Measurements from ENCODE around the gene ESYT1. TPM values are rescaled to one million over a fixed set of nuclear protein-coding genes. Genes with fewer than 3 reads are reported as not detected.

ESYT1 gene
- polyA plus RNA-seq, 4 donors, result 2.7 to 51.8 (median 23.7) TPM

GRCh38 chr12:56098592-56098991, 29.5 kb upstream of the ESYT1 start:
- Histone ChIP-seq H3K27ac (ENCODE audit: low read depth in 1 of 3, low read length in 2 of 3) (no peak overlapping the region), H3K36me3 (ENCODE audit: control insufficient read depth in 3 of 3, insufficient read depth in 2 of 3, low read depth in 1 of 3, low read length in 3 of 3) (peaks cover 6 to 80% (median 35%) of the 10 kb centered on the region in 3 donors), H3K27me3 (ENCODE audit: control insufficient read depth in 3 of 3, insufficient read depth in 3 of 3, low read length in 3 of 3) (no peaks in the 10 kb centered on the region), H3K4me1 (ENCODE audit: control insufficient read depth in 3 of 3, insufficient read depth in 2 of 3, low read depth in 1 of 3, low read length in 2 of 3) (peaks cover 0 to 2% (median 0%) of the 10 kb centered on the region in 3 donors), H3K9me3 (ENCODE audit: control insufficient read depth in 2 of 2, insufficient read depth in 1 of 2, low read depth in 1 of 2, low read length in 1 of 2) (no peaks in the 10 kb centered on the region), H3K4me3 (ENCODE audit: low read depth in 1 of 3, low read length in 3 of 3) (no peak overlapping the region)
- WGBS, 3 donors, result 76 to 80% (median 76%) methylated on average over 3 of the region's 3 CpGs
- no peak for DNase-seq
- no peak for FAIRE-seq

GRCh38 chr12:56099787-56100186, 28.3 kb upstream of the ESYT1 start:
- Histone ChIP-seq H3K36me3 (ENCODE audit: control insufficient read depth in 3 of 3, insufficient read depth in 2 of 3, low read depth in 1 of 3, low read length in 3 of 3) (peaks cover 4 to 68% (median 28%) of the 10 kb centered on the region in 3 donors), H3K27ac (ENCODE audit: low read depth in 1 of 3, low read length in 2 of 3) (peak overlapping the region in 2 of 3 donors; percentile 2 to 38)
- 56 to 77% (median 61%) methylated on average over 4 of the region's 4 CpGs for WGBS, 3 donors

GRCh38 chr12:56101045-56101444, 27.0 kb upstream of the ESYT1 start:
- FAIRE-seq (no peak), DNase-seq (no peak)
- Histone ChIP-seq H3K36me3 (ENCODE audit: control insufficient read depth in 3 of 3, insufficient read depth in 2 of 3, low read depth in 1 of 3, low read length in 3 of 3) (peaks cover 4 to 59% (median 20%) of the 10 kb centered on the region in 3 donors), H3K27me3 (ENCODE audit: control insufficient read depth in 3 of 3, insufficient read depth in 3 of 3, low read length in 3 of 3) (no peaks in the 10 kb centered on the region), H3K9me3 (ENCODE audit: control insufficient read depth in 2 of 2, insufficient read depth in 1 of 2, low read depth in 1 of 2, low read length in 1 of 2) (no peaks in the 10 kb centered on the region), H3K4me1 (ENCODE audit: control insufficient read depth in 3 of 3, insufficient read depth in 2 of 3, low read depth in 1 of 3, low read length in 2 of 3) (peaks cover 0 to 5% (median 3%) of the 10 kb centered on the region in 3 donors), H3K27ac (ENCODE audit: low read depth in 1 of 3, low read length in 2 of 3) (no peak overlapping the region), H3K4me3 (ENCODE audit: low read depth in 1 of 3, low read length in 3 of 3) (no peak overlapping the region)
- WGBS, 3 donors, result 78 to 86% (median 84%) methylated on average over 14 of the region's 14 CpGs

More at GRCh38 chr12:56099787-56100186, 28.3 kb upstream of the ESYT1 start:
- Histone ChIP-seq H3K9me3 (ENCODE audit: control insufficient read depth in 2 of 2, insufficient read depth in 1 of 2, low read depth in 1 of 2, low read length in 1 of 2) (no peaks in the 10 kb centered on the region), H3K4me3 (ENCODE audit: low read depth in 1 of 3, low read length in 3 of 3) (no peak overlapping the region), H3K4me1 (ENCODE audit: control insufficient read depth in 3 of 3, insufficient read depth in 2 of 3, low read depth in 1 of 3, low read length in 2 of 3) (peaks cover 0 to 2% (median 0%) of the 10 kb centered on the region in 3 donors), H3K27me3 (ENCODE audit: control insufficient read depth in 3 of 3, insufficient read depth in 3 of 3, low read length in 3 of 3) (no peaks in the 10 kb centered on the region)
- peak in 1 of 2 donors; percentile 88 for DNase-seq
- no peak for FAIRE-seq

GRCh38 chr12:56102683-56103065, 25.4 kb upstream of the ESYT1 start:
- Histone ChIP-seq H3K4me3 (ENCODE audit: low read depth in 1 of 3, low read length in 3 of 3) (no peak overlapping the region), H3K4me1 (ENCODE audit: control insufficient read depth in 3 of 3, insufficient read depth in 2 of 3, low read depth in 1 of 3, low read length in 2 of 3) (peaks cover 0 to 6% (median 5%) of the 10 kb centered on the region in 3 donors), H3K36me3 (ENCODE audit: control insufficient read depth in 3 of 3, insufficient read depth in 2 of 3, low read depth in 1 of 3, low read length in 3 of 3) (peaks cover 4 to 50% (median 20%) of the 10 kb centered on the region in 3 donors), H3K9me3 (ENCODE audit: control insufficient read depth in 2 of 2, insufficient read depth in 1 of 2, low read depth in 1 of 2, low read length in 1 of 2) (no peaks in the 10 kb centered on the region), H3K27ac (ENCODE audit: low read depth in 1 of 3, low read length in 2 of 3) (no peak overlapping the region), H3K27me3 (ENCODE audit: control insufficient read depth in 3 of 3, insufficient read depth in 3 of 3, low read length in 3 of 3) (no peaks in the 10 kb centered on the region)
- DNase-seq (no peak), FAIRE-seq (no peak)
- WGBS, 3 donors, result 42 to 62% (median 55%) methylated on average over 1 of the region's 1 CpG

- H3K4me3 ChIP-seq (ENCODE audit: low read depth in 1 of 3, low read length in 3 of 3), result no peak overlapping the region
- H3K27me3 ChIP-seq (ENCODE audit: control insufficient read depth in 3 of 3, insufficient read depth in 3 of 3, low read length in 3 of 3), result no peaks in the 10 kb centered on the region
- H3K9me3 ChIP-seq (ENCODE audit: control insufficient read depth in 2 of 2, insufficient read depth in 1 of 2, low read depth in 1 of 2, low read length in 1 of 2), result no peaks in the 10 kb centered on the region
- H3K4me1 ChIP-seq (ENCODE audit: control insufficient read depth in 3 of 3, insufficient read depth in 2 of 3, low read depth in 1 of 3, low read length in 2 of 3), result peaks cover 0 to 6% (median 5%) of the 10 kb centered on the region in 3 donors
- FAIRE-seq, result no peak
- DNase-seq, result peak in 1 of 2 donors; percentile 44
- peak overlapping the region; percentile 82 to 89 (median 89) for H3K27ac ChIP-seq (ENCODE audit: low read depth in 1 of 3, low read length in 2 of 3)
- WGBS, 3 donors, result 31 to 36% (median 34%) methylated on average over 6 of the region's 6 CpGs
- peaks cover 4 to 50% (median 25%) of the 10 kb centered on the region in 3 donors for H3K36me3 ChIP-seq (ENCODE audit: control insufficient read depth in 3 of 3, insufficient read depth in 2 of 3, low read depth in 1 of 3, low read length in 3 of 3)
Measured at GRCh38 chr12:56103066-56103711, 24.9 kb upstream of the ESYT1 start.

GRCh38 chr12:56103823-56104108, 24.3 kb upstream of the ESYT1 start:
- Histone ChIP-seq H3K27me3 (ENCODE audit: control insufficient read depth in 3 of 3, insufficient read depth in 3 of 3, low read length in 3 of 3) (no peaks in the 10 kb centered on the region), H3K27ac (ENCODE audit: low read depth in 1 of 3, low read length in 2 of 3) (peak overlapping the region; percentile 82 to 89 (median 89)), H3K9me3 (ENCODE audit: control insufficient read depth in 2 of 2, insufficient read depth in 1 of 2, low read depth in 1 of 2, low read length in 1 of 2) (no peaks in the 10 kb centered on the region), H3K36me3 (ENCODE audit: control insufficient read depth in 3 of 3, insufficient read depth in 2 of 3, low read depth in 1 of 3, low read length in 3 of 3) (peaks cover 2 to 46% (median 21%) of the 10 kb centered on the region in 3 donors), H3K4me1 (ENCODE audit: control insufficient read depth in 3 of 3, insufficient read depth in 2 of 3, low read depth in 1 of 3, low read length in 2 of 3) (peaks cover 0 to 6% (median 5%) of the 10 kb centered on the region in 3 donors), H3K4me3 (ENCODE audit: low read depth in 1 of 3, low read length in 3 of 3) (peak overlapping the region; percentile 37 to 77 (median 59))
- 0 to 2% (median 0%) methylated on average over 8 of the region's 8 CpGs for WGBS, 3 donors
- DNase-seq (no peak), FAIRE-seq (no peak)

- Histone ChIP-seq H3K9me3 (ENCODE audit: control insufficient read depth in 2 of 2, insufficient read depth in 1 of 2, low read depth in 1 of 2, low read length in 1 of 2) (no peaks in the 10 kb centered on the region), H3K36me3 (ENCODE audit: control insufficient read depth in 3 of 3, insufficient read depth in 2 of 3, low read depth in 1 of 3, low read length in 3 of 3) (peaks cover 2 to 46% (median 21%) of the 10 kb centered on the region in 3 donors), H3K4me3 (ENCODE audit: low read depth in 1 of 3, low read length in 3 of 3) (peak within 1 kb of the TSS; percentile 59 to 80 (median 77)), H3K27me3 (ENCODE audit: control insufficient read depth in 3 of 3, insufficient read depth in 3 of 3, low read length in 3 of 3) (no peaks in the 10 kb centered on the region), H3K27ac (ENCODE audit: low read depth in 1 of 3, low read length in 2 of 3) (peak within 1 kb of the TSS; percentile 82 to 89 (median 89)), H3K4me1 (ENCODE audit: control insufficient read depth in 3 of 3, insufficient read depth in 2 of 3, low read depth in 1 of 3, low read length in 2 of 3) (peaks cover 0 to 6% (median 3%) of the 10 kb centered on the region in 3 donors)
- FAIRE-seq (no peak), DNase-seq (peak; percentile 99)
- WGBS, 3 donors, result 0 to 1% (median 1%) methylated on average over 54 to 60 of the region's 60 CpGs
Measured at GRCh38 chr12:56104109-56104814, 23.8 kb upstream of the ESYT1 start, which contains the start of gene PA2G4. Gene PA2G4, plus strand, starts transcription at chr12:56104559. Its CDS starts 179 bp downstream, at chr12:56104738.

GRCh38 chr12:56104815-56105608, 23.1 kb upstream of the ESYT1 start:
- 0 to 1% (median 0%) methylated on average over 38 to 40 of the region's 40 CpGs for WGBS, 3 donors
- Histone ChIP-seq H3K27me3 (ENCODE audit: control insufficient read depth in 3 of 3, insufficient read depth in 3 of 3, low read length in 3 of 3) (no peaks in the 10 kb centered on the region), H3K4me3 (ENCODE audit: low read depth in 1 of 3, low read length in 3 of 3) (peak overlapping the region; percentile 59 to 80 (median 77)), H3K9me3 (ENCODE audit: control insufficient read depth in 2 of 2, insufficient read depth in 1 of 2, low read depth in 1 of 2, low read length in 1 of 2) (no peaks in the 10 kb centered on the region), H3K27ac (ENCODE audit: low read depth in 1 of 3, low read length in 2 of 3) (peak overlapping the region; percentile 74 to 89 (median 82)), H3K4me1 (ENCODE audit: control insufficient read depth in 3 of 3, insufficient read depth in 2 of 3, low read depth in 1 of 3, low read length in 2 of 3) (peaks cover 0 to 6% (median 3%) of the 10 kb centered on the region in 3 donors), H3K36me3 (ENCODE audit: control insufficient read depth in 3 of 3, insufficient read depth in 2 of 3, low read depth in 1 of 3, low read length in 3 of 3) (peaks cover 7 to 45% (median 19%) of the 10 kb centered on the region in 3 donors)
- FAIRE-seq (no peak), DNase-seq (peak; percentile 22 to 56)

Data from small intestine (tissue), 7 donors.